ENCODE results near the gene DDX39B. TPM values are rescaled to one million over a fixed set of nuclear protein-coding genes. Genes with fewer than 3 reads are reported as not detected.

Gene DDX39B
- total RNA-seq, 1 experiment from 2014 or later: 813 TPM

- no peak overlapping the region for H3K4ac ChIP-seq (ENCODE audit: low read depth, low read length)
- H2BK20ac ChIP-seq (ENCODE audit: low read depth, low read length, poor library complexity, severe bottlenecking): no peak overlapping the region
- H3K4me1 ChIP-seq (ENCODE audit: insufficient read depth, low read length): no peaks in the 10 kb centered on the region
- no peak overlapping the region for H4K8ac ChIP-seq (replicated peaks; ENCODE audit: insufficient read length, low read depth, low read length)
- H2BK15ac ChIP-seq (ENCODE audit: low read depth, low read length): no peak overlapping the region
- Mint-ChIP-seq H3K27me3 (ENCODE audit: low read depth) (peaks cover 9% of the 10 kb centered on the region), H3K27ac (no peak overlapping the region), H3K4me1 (peaks cover 17 to 20% of the 10 kb centered on the region in 2 experiments), H3K9me3 (no peaks in the 10 kb centered on the region; a peak in 1 of 5 replicates), H3K36me3 (ENCODE audit: insufficient read depth in 1 of 3, low read depth in 3 of 3) (no peaks in the 10 kb centered on the region), H3K4me3 (no peak overlapping the region)
- no peaks in the 10 kb centered on the region for H4K20me1 ChIP-seq (ENCODE audit: control insufficient read depth, insufficient read depth, insufficient read length)
- H3K56ac ChIP-seq (ENCODE audit: insufficient read length, low read depth, low read length): no peak overlapping the region
- no peaks in the 10 kb centered on the region for H3K27me3 ChIP-seq (ENCODE audit: insufficient read depth, low read length)
- H2AK5ac ChIP-seq (ENCODE audit: insufficient read length, low read length): no peak overlapping the region
- no peak overlapping the region for H3K27ac ChIP-seq (ENCODE audit: insufficient read length, low read depth, low read length)
- no peaks in the 10 kb centered on the region for H3K9me3 ChIP-seq (ENCODE audit: control insufficient read depth, low read depth, low read length)
- no peaks in the 10 kb centered on the region for H3K79me2 ChIP-seq (ENCODE audit: insufficient read depth, low read length)
- no peak for DNase-seq
- H3K23me2 ChIP-seq (ENCODE audit: insufficient read length, low read depth, low read length, poor library complexity, severe bottlenecking): no peaks in the 10 kb centered on the region
- H4K91ac ChIP-seq (ENCODE audit: insufficient read length, low read depth, low read length): no peak overlapping the region
- no peak overlapping the region for H2BK5ac ChIP-seq (ENCODE audit: insufficient read length, low read length)
- no peak overlapping the region for H2BK12ac ChIP-seq (ENCODE audit: insufficient read length, low read depth, low read length)
- H3K9ac ChIP-seq (ENCODE audit: extremely low read depth, insufficient read length, low read length): no peak overlapping the region
- no peak overlapping the region for H3K23ac ChIP-seq (ENCODE audit: insufficient read length, low read depth, low read length)
- no peak overlapping the region for H3K4me2 ChIP-seq (ENCODE audit: insufficient read depth, insufficient read length, low read length)
- H3K79me1 ChIP-seq (ENCODE audit: insufficient read depth, low read depth, low read length, poor library complexity, severe bottlenecking): no peaks in the 10 kb centered on the region
- WGBS (ENCODE audit: extremely low coverage, insufficient read length, low lambda C conversion rate): no CpG with 5 or more reads among the region's 1 CpG
- no peak overlapping the region for H4K5ac ChIP-seq (ENCODE audit: insufficient read length, low read depth, low read length)
- no peak overlapping the region for H3T11ph ChIP-seq (ENCODE audit: low read length)
- no peak overlapping the region for H3K18ac ChIP-seq (ENCODE audit: insufficient read length, low read depth, low read length)
- H2BK120ac ChIP-seq (ENCODE audit: low read depth, low read length, poor library complexity, severe bottlenecking): no peak overlapping the region
- no peak for TF ChIP-seq CTCF (conservative IDR thresholded peaks at IDR 0.05)
- no peak overlapping the region for H2AFZ ChIP-seq (ENCODE audit: low read length)
- no peak overlapping the region for H3K14ac ChIP-seq (ENCODE audit: insufficient read depth, low read length)
Observed at GRCh38 chr6:31569861-31570536, 28.2 kb upstream of the DDX39B start.
